GM13977 (cell line): ENCODE data around the gene RCBTB2.

Experiments
- DNase-seq: peaks from one replicate; pipeline ENCODE4 v3.0.0; 2012; ENCODE audit warnings: low spot score
- CTCF ChIP-seq: IDR thresholded peaks from 2 replicates; pipeline ENCODE4 v1.5.1; 2012; ENCODE audit warnings: mild to moderate bottlenecking, control low read depth; ENCODE audit not compliant: insufficient read depth; ENCODE audit errors: extremely low read depth, missing control alignments
- in situ Hi-C: fragments of 300-500 bp; cut with MboI; formaldehyde crosslinking; loops from one replicate; pipeline ENCODE4 v1.12.0; 2022; ENCODE audit warnings: low sequenced_read_pairs, low pct_unique_long_range_greater_than_20kb, mixed read lengths, inconsistent platforms; ENCODE audit not compliant: unreplicated experiment

RCBTB2 gene

GRCh38 chr13:48448285-48448958 lies 84.5 kb downstream of the RCBTB2 start:
- no peak for DNase-seq
- TF ChIP-seq CTCF, result no peak
- in situ Hi-C loops, result no loop called here

DNA sequence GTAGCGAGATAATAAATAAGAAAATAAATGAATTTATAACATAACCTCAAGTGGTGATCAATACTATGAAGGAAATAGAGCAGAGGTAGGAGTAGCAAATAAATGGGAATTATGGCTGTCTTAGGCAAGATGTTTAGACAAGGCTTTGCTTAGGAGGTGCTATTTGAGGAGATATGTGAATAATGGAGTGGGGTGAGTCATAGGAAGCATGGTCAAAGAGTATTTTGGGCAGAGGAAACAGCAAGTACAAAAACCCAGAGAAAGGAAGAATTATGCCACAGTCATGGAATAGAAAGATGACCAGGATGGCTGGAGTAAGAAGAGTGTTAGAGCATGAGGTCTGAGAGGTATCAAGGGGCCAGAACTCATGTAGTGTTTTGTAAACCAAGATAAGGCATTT lies 86.4 kb downstream of the RCBTB2 start:
- no peak for DNase-seq
- in situ Hi-C loops, result no loop called here
- TF ChIP-seq CTCF, result no peak

DNA sequence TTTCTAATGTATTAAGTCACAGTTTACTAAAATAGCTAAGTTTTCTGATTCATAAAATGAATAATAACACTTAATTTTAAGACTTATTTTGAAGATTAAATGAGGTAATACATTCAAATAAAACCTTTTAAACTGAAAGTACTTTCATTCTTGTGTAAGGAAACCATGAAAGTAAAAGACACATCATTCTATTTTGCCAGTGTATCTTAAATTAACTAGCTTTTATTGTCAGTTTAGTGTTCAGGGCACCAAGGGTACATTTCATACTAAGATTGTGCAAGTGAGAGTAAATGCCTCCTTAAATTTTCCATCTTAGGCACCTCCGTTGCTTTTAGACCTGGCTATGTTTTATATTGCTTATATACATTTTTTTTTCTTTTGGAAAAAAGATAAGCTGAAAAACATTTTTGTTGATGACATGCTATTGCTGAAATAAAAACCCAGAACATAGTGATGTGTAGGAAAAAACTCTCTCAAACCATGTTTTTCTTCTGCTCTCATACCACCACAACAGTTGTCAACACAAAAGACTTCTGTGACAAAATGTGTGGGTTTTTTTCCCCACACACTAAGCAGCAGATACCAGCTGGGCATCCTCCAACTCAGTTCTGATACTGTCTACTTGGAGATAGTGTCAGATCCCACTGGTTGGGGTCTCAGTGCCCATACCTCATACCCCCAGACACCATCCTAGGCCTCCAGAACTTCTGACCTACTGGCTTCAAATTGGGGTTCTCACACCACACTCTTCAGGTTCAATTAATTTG lies 89.3 kb downstream of the RCBTB2 start:
- no peak for DNase-seq
- in situ Hi-C loops, result no loop called here
- no peak for TF ChIP-seq CTCF
